Measurements from ENCODE around the gene CH25H. TPM values are rescaled to one million over a fixed set of nuclear protein-coding genes. Genes with fewer than 3 reads are reported as not detected.

Gene CH25H
- total RNA-seq, 1 donor from 2014 or later = not detected

- TF ChIP-seq EZH2 (IDR thresholded peaks at IDR 0.05) (no peak), CTCF (IDR thresholded peaks at IDR 0.05) (no peak), EZH2phosphoT487 (IDR thresholded peaks at IDR 0.05) (no peak)
These were observed 34.6 kb upstream of the CH25H start for GRCh38 chr10:89241486-89242344.

GRCh38 chr10:89241026-89241425 lies 33.9 kb upstream of the CH25H start:
- no peak overlapping the region for H3K4me3 ChIP-seq
- no peak overlapping the region for H3K4me3 Mint-ChIP-seq
- H3K4me1 Mint-ChIP-seq = peaks cover 30% of the 10 kb centered on the region
- peaks cover 2% of the 10 kb centered on the region for H3K9me3 Mint-ChIP-seq
- H3K9ac ChIP-seq = no peak overlapping the region
- no peak overlapping the region for H3K27ac ChIP-seq
- peaks cover 89% of the 10 kb centered on the region for H3K27me3 ChIP-seq
- H4K20me1 ChIP-seq (ENCODE audit: low read depth) = no peaks in the 10 kb centered on the region
- H3K9me3 ChIP-seq (ENCODE audit: low read depth) = no peaks in the 10 kb centered on the region
- no peak overlapping the region for H3K4me2 ChIP-seq
- H3K36me3 Mint-ChIP-seq = peaks cover 3% of the 10 kb centered on the region
- H3F3A ChIP-seq (ENCODE audit: low read depth) = peaks cover 1% of the 10 kb centered on the region
- H3K36me3 ChIP-seq = no peaks in the 10 kb centered on the region
- no peak for TF ChIP-seq EZH2 (IDR thresholded peaks at IDR 0.05)
- TF ChIP-seq CTCF (IDR thresholded peaks at IDR 0.05) = no peak
- TF ChIP-seq EZH2phosphoT487 (IDR thresholded peaks at IDR 0.05) = no peak
- H3K27ac Mint-ChIP-seq = no peak overlapping the region
- no peaks in the 10 kb centered on the region for H3K79me2 ChIP-seq (ENCODE audit: low read depth)
- H3K27me3 Mint-ChIP-seq (ENCODE audit: insufficient read depth, low read depth) = peaks cover 13% of the 10 kb centered on the region
- H3K4me1 ChIP-seq = peaks cover 11% of the 10 kb centered on the region
- no peak overlapping the region for H2AFZ ChIP-seq (replicated peaks)
- DNase-seq (ENCODE audit: low spot score) = no peak

More at GRCh38 chr10:89241486-89242344, 34.6 kb upstream of the CH25H start:
- Mint-ChIP-seq H3K27me3 (ENCODE audit: insufficient read depth, low read depth) (peaks cover 13% of the 10 kb centered on the region), H3K36me3 (peaks cover 3% of the 10 kb centered on the region), H3K4me1 (peaks cover 28% of the 10 kb centered on the region), H3K27ac (no peak overlapping the region), H3K4me3 (no peak overlapping the region), H3K9me3 (peaks cover 2% of the 10 kb centered on the region)
- H3K4me2 ChIP-seq = no peak overlapping the region
- peaks cover 82% of the 10 kb centered on the region for H3K27me3 ChIP-seq
- no peak overlapping the region for H3K27ac ChIP-seq
- DNase-seq (ENCODE audit: low spot score) = no peak
- H3K9ac ChIP-seq = no peak overlapping the region
- no peaks in the 10 kb centered on the region for H3K9me3 ChIP-seq (ENCODE audit: low read depth)
- no peaks in the 10 kb centered on the region for H3K79me2 ChIP-seq (ENCODE audit: low read depth)
- peaks cover 12% of the 10 kb centered on the region for H3K4me1 ChIP-seq
- H3F3A ChIP-seq (ENCODE audit: low read depth) = no peaks in the 10 kb centered on the region
- H3K4me3 ChIP-seq = no peak overlapping the region
- no peaks in the 10 kb centered on the region for H3K36me3 ChIP-seq
- H2AFZ ChIP-seq (replicated peaks) = no peak overlapping the region
- H4K20me1 ChIP-seq (ENCODE audit: low read depth) = no peaks in the 10 kb centered on the region

GRCh38 chr10:89240519-89240918 lies 33.4 kb upstream of the CH25H start:
- Mint-ChIP-seq H3K4me3 (no peak overlapping the region), H3K4me1 (peaks cover 27% of the 10 kb centered on the region), H3K27me3 (ENCODE audit: insufficient read depth, low read depth) (peaks cover 13% of the 10 kb centered on the region), H3K9me3 (peaks cover 2% of the 10 kb centered on the region), H3K27ac (no peak overlapping the region), H3K36me3 (peaks cover 3% of the 10 kb centered on the region)
- Histone ChIP-seq H2AFZ (replicated peaks) (no peak overlapping the region), H4K20me1 (ENCODE audit: low read depth) (no peaks in the 10 kb centered on the region), H3K4me3 (no peak overlapping the region), H3K9ac (no peak overlapping the region), H3K9me3 (ENCODE audit: low read depth) (no peaks in the 10 kb centered on the region), H3K27me3 (peaks cover 94% of the 10 kb centered on the region), H3F3A (ENCODE audit: low read depth) (peaks cover 6% of the 10 kb centered on the region), H3K79me2 (ENCODE audit: low read depth) (no peaks in the 10 kb centered on the region), H3K4me1 (peaks cover 11% of the 10 kb centered on the region), H3K4me2 (no peak overlapping the region), H3K27ac (no peak overlapping the region), H3K36me3 (no peaks in the 10 kb centered on the region)
- no peak for DNase-seq (ENCODE audit: low spot score)
- TF ChIP-seq CTCF (IDR thresholded peaks at IDR 0.05) (no peak), EZH2phosphoT487 (IDR thresholded peaks at IDR 0.05) (no peak), EZH2 (IDR thresholded peaks at IDR 0.05) (no peak)

Measured in neural progenitor cell (in vitro differentiated cells).